Fibroblast of mammary gland (primary cell): ENCODE data around the gene NCOA1.
"Not testable (repeated sequence)": the region's sequence is repeated elsewhere in the genome, so short reads cannot be mapped to it uniquely, and the experiment has no call there.

Experiments
- DNase-seq: peaks from one replicate; pipeline ENCODE4 v3.0.0-alpha.2; 2010; ENCODE audit warnings: low read depth
- H3K4me3 ChIP-seq: 2 replicates; pipeline ENCODE4 v1.5.1; 2011; ENCODE audit warnings: low read depth, mild to moderate bottlenecking, low read length, moderate library complexity; ENCODE audit not compliant: control insufficient read depth
- TF ChIP-seq, protein P1 (sequence below): conservative IDR thresholded peaks from 2 replicates; pipeline ENCODE4 v1.5.1; 2011; ENCODE audit warnings: low read depth, low read length, inconsistent platforms; ENCODE audit not compliant: control insufficient read depth, insufficient read depth

The NCOA1 gene

DNA sequence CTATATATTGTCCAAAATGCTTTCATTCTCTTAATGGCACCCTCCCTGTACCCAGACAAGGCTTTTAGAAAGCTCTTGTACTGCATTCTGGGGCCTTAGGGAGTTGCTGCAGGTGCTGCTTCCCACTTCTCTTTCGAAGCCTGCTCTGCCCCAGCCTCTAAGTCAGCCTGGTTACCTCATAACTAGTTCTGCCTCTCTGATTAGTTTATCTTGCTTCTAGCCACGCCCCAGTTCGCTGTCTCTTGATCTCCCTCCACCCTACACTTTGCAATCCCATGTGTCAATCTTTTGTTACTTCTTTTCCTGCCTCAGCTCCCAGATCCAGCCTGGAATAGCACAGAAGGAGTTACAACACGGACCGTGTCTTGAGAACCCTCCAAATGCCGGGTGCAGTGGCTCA lies 13.8 kb upstream of the NCOA1 start:
- TF ChIP-seq, protein P1, sequence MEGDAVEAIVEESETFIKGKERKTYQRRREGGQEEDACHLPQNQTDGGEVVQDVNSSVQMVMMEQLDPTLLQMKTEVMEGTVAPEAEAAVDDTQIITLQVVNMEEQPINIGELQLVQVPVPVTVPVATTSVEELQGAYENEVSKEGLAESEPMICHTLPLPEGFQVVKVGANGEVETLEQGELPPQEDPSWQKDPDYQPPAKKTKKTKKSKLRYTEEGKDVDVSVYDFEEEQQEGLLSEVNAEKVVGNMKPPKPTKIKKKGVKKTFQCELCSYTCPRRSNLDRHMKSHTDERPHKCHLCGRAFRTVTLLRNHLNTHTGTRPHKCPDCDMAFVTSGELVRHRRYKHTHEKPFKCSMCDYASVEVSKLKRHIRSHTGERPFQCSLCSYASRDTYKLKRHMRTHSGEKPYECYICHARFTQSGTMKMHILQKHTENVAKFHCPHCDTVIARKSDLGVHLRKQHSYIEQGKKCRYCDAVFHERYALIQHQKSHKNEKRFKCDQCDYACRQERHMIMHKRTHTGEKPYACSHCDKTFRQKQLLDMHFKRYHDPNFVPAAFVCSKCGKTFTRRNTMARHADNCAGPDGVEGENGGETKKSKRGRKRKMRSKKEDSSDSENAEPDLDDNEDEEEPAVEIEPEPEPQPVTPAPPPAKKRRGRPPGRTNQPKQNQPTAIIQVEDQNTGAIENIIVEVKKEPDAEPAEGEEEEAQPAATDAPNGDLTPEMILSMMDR = no peak
- no peak for DNase-seq
- H3K4me3 ChIP-seq = no peak overlapping the region

DNA sequence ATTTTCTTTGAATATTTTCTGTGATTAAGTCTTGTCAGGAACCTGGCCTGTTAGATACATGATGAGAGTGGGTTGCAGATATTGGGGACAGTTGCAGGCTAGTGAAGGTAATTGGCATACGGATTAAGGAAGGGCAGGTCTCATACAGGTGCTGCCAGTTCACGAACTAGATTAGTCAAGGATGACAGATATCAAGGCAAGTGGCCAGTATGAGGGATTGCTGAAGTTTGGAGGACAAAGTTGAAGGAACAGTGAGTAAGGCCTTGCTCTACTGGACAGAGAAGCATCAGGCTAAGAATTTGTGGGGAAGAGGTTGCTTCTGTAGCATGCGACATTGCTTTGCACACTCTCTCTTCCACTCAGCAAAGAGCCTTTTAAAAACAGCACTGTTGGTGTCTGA lies 12.8 kb upstream of the NCOA1 start:
- H3K4me3 ChIP-seq = no peak overlapping the region
- no peak for DNase-seq
- TF ChIP-seq, protein P1 = no peak

DNA sequence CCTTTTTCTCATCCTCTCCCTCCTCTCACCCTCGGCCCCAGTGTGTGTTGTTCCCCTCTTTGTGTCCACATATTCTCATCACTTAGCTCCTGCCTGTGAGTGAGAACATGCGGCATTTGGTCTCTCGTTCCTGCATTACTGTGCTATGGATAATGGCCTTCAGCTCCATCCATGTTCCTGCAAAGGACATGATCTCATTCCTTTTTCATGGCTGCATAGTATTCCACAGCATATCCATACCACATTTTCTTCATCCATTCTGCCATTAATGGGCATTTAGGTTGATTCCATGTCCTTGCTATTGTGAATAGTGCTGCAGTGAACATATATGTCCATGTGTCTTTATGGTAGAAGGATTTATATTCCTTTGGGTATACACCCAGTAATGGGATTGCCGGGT lies 10.8 kb upstream of the NCOA1 start:
- TF ChIP-seq, protein P1 = no peak
- H3K4me3 ChIP-seq = no peak overlapping the region
- DNase-seq = no peak

DNA sequence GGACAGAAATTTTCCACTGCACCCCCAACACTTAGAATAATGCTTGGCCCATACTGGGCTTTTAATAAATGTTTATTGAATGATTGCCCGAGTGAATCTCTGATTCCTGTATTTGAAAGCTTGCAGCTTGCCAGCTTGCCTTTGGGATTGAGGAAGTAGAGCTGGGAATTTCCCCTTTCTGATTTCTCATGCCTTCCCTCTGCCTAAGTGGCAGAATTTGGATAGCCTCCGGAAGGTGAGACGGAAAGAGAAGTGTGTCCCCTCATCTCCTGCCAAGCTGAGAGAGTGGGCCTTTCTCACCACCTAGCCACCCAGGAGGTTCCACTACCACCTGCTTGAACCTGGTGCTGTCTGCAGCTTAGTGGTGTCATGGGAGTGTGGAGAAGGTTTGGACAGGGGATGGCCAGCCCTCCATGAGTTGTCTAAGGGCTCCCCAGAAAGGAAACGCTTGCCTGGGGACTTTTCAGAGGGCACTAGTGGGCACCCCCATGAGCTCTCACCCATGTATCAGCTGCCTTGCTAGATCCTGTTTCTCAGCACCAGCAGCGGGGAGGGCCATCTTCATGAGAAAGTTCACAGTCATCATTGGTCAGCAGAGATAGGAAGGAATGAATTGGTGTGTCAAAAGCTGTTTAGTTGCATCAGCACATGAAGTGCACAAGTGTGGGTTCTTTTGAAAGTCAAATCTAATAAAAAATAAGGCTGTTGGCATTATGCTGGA lies 8.6 kb upstream of the NCOA1 start:
- no peak for DNase-seq
- no peak overlapping the region for H3K4me3 ChIP-seq
- TF ChIP-seq, protein P1 = no peak

DNA sequence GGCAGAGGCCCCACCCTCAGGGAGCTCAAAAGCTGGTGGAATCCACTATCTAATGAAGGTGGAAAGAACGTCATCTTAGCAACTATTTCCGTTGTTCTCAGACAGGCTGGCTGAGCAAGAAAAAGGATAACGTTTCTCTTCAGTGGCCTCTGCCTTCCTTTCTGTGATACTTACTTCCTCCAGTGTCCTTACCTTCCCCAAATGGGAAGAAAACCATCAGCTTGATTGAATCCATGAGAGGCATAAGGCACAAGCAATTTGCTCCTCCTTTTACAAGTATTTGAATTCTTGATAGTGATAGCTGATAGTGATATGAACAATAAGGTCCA lies 8.1 kb upstream of the NCOA1 start:
- H3K4me3 ChIP-seq = no peak overlapping the region
- TF ChIP-seq, protein P1 = no peak

DNA sequence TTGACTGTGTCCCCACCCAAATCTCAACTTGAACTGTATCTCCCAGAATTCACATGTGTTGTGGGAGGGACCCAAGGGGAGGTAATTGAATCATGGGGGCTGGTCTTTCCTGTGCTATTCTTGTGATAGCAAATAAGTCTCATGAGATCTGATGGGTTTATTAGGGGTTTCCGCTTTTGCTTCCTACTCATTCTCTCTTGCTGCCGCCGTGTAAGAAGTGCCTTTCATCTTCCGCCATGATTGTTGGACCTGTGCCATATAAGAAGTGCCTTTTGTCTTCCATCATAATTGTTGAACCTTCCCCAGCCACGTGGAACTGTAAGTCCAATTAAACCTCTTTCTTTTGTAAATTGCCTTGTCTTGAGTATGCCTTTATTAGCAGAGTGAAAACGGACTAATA lies 6.4 kb upstream of the NCOA1 start:
- DNase-seq, H3K4me3 ChIP-seq: not testable (repeated sequence)

More for the DNA sequence above, 8.1 kb upstream of the NCOA1 start:
- DNase-seq = no peak

DNA sequence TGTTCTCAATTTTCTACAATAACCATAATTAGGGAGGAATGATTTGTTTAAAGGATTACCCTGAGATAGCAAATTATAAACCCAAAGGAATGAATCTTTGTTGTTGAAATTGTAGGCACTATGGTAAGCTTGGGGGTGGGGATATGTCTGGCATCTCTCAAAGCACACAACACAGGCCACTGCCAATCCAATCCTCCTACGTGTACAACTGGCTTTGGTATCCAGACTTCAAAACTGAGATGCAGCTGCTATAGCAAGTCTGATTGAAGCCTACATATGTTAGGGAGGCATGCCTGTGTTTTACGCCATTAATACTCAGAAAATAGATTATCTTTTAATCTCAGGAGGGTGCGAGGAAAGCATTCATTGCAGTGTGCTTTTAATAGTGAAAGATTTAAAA lies 5.9 kb upstream of the NCOA1 start:
- DNase-seq = no peak
- no peak overlapping the region for H3K4me3 ChIP-seq
- TF ChIP-seq, protein P1 = no peak
